Activated T-cell treated with anti-CD3 and anti-CD28 coated beads, Interleukin-2, amount 50 U/mL, for 1 hour (primary cell): ENCODE results near the gene DGKE.

Experiments
- DNase-seq: peaks from one replicate; pipeline ENCODE4 v3.0.0-alpha.2; 2020

The DGKE gene

GRCh38 chr17:56817066-56817465 lies 16.9 kb upstream of the DGKE start:
- DNase-seq = no peak

- DNase-seq = no peak
These were observed 14.9 kb upstream of the DGKE start for GRCh38 chr17:56819030-56819429.

- peak; percentile 58 for DNase-seq
These were observed 14.4 kb upstream of the DGKE start for GRCh38 chr17:56819431-56820145.

GRCh38 chr17:56820207-56820606 lies 13.7 kb upstream of the DGKE start:
- no peak for DNase-seq

- no peak for DNase-seq
These were observed 12.0 kb upstream of the DGKE start for GRCh38 chr17:56821847-56822534.

- DNase-seq = no peak
These were observed 11.2 kb upstream of the DGKE start for GRCh38 chr17:56822725-56823124.

- no peak for DNase-seq
These were observed 10.1 kb upstream of the DGKE start for GRCh38 chr17:56823848-56824247.

GRCh38 chr17:56824503-56824902 lies 9.4 kb upstream of the DGKE start:
- no peak for DNase-seq

GRCh38 chr17:56826611-56827414 lies 7.1 kb upstream of the DGKE start:
- no peak for DNase-seq

- no peak for DNase-seq
These were observed 3.1 kb upstream of the DGKE start for GRCh38 chr17:56830726-56831368.

- no peak for DNase-seq
These were observed 2.4 kb upstream of the DGKE start for GRCh38 chr17:56831369-56832095.

GRCh38 chr17:56832446-56832845 lies 1.5 kb upstream of the DGKE start:
- DNase-seq = no peak

- peak; percentile 73 for DNase-seq
These were observed 718 bp upstream of the DGKE start for GRCh38 chr17:56833057-56833808.

- peak; percentile 77 for DNase-seq
These were observed 671 bp downstream of the DGKE start for GRCh38 chr17:56834380-56835263.

- no peak for DNase-seq
These were observed 1.3 kb downstream of the DGKE start for GRCh38 chr17:56835264-56835585.

GRCh38 chr17:56838687-56839086 lies 4.7 kb downstream of the DGKE start:
- no peak for DNase-seq

GRCh38 chr17:56842577-56842976 lies 8.6 kb downstream of the DGKE start:
- no peak for DNase-seq

- no peak for DNase-seq
These were observed 12.0 kb downstream of the DGKE start for GRCh38 chr17:56845934-56846333.

- DNase-seq = no peak
These were observed 13.2 kb downstream of the DGKE start for GRCh38 chr17:56847106-56847505.

GRCh38 chr17:56849131-56849530 lies 15.2 kb downstream of the DGKE start:
- no peak for DNase-seq

- DNase-seq = no peak
These were observed 16.6 kb downstream of the DGKE start for GRCh38 chr17:56850591-56850990.
